Small intestine (tissue), 7 donors: ENCODE results near the gene PMFBP1. TPM values are rescaled to one million over a fixed set of nuclear protein-coding genes. Genes with fewer than 3 reads are reported as not detected.

Experiments
- DNase-seq, 2 donors: peaks; one replicate each; pipeline versions ENCODE4 v3.0.0 to v3.0.0-alpha.2; 2013
- FAIRE-seq: peaks from 2 replicates; lab custom pipeline; 2012; peaks lifted over from hg19 to GRCh38; lab: Jason Lieb, UNC
- H3K27ac ChIP-seq, 3 donors: one replicate each; pipeline ENCODE4 v1.5.1; 2013; ENCODE audit warnings: low read length in 2 of 3, mild to moderate bottlenecking in 2 of 3, control low read depth in 1 of 3, inconsistent platforms in 1 of 3, low read depth in 1 of 3, moderate library complexity in 1 of 3
- H3K27me3 ChIP-seq, 3 donors: one replicate each; pipeline ENCODE4 v1.6.1; 2013; ENCODE audit warnings: low read length in 3 of 3, inconsistent platforms in 1 of 3; ENCODE audit not compliant: control insufficient read depth in 3 of 3, insufficient read depth in 3 of 3
- H3K36me3 ChIP-seq, 3 donors: one replicate each; pipeline ENCODE4 v1.6.1; 2013; ENCODE audit warnings: low read length in 3 of 3, inconsistent platforms in 1 of 3, low read depth in 1 of 3, mild to moderate bottlenecking in 1 of 3, moderate library complexity in 1 of 3; ENCODE audit not compliant: control insufficient read depth in 3 of 3, insufficient read depth in 2 of 3
- H3K4me1 ChIP-seq, 3 donors: one replicate each; pipeline ENCODE4 v1.6.1; 2013; ENCODE audit warnings: low read length in 2 of 3, inconsistent platforms in 1 of 3, low read depth in 1 of 3, mild to moderate bottlenecking in 1 of 3, moderate library complexity in 1 of 3; ENCODE audit not compliant: control insufficient read depth in 3 of 3, insufficient read depth in 2 of 3
- H3K4me3 ChIP-seq, 3 donors: one replicate each; pipeline ENCODE4 v1.5.1; 2013; ENCODE audit warnings: low read length in 3 of 3, control low read depth in 1 of 3, inconsistent platforms in 1 of 3, low read depth in 1 of 3, mild to moderate bottlenecking in 1 of 3, moderate library complexity in 1 of 3
- H3K9me3 ChIP-seq, 2 donors: one replicate each; pipeline ENCODE4 v1.6.1; 2013; ENCODE audit warnings: low read depth in 1 of 2, low read length in 1 of 2; ENCODE audit not compliant: control insufficient read depth in 2 of 2, insufficient read depth in 1 of 2
- WGBS, 3 donors: extraction: QIAGEN DNeasy Blood & Tissue Kit; methylation state at CpG; one replicate each; pipeline ENCODE4 v1.1.7; 2013; 5-methylcytosine and 5-hydroxymethylcytosine counted together
- polyA plus RNA-seq, 4 donors: library from polyadenylated mRNA; stranded (reverse) in 3 of 4; unstranded in 1 of 4; fragments of 200-250 nt in 3 of 4; fragments of 120-200 nt in 1 of 4; gene quantifications; one replicate each; pipeline versions ENCODE4 v1.2.1 to v1.2.3, GENCODE V29; 2013
- donor health status: healthy with polysubstance abuse.
- donor health status: control.
- donor health status: control.
- donor health status: Bipolar disorder and iron deficiency.
- donor health status: healthy.

Gene PMFBP1
- polyA plus RNA-seq, 4 donors: 1.1 to 5.2 (median 2.3) TPM

- H3K4me3 ChIP-seq: no peak overlapping the region
- DNase-seq (no peak), FAIRE-seq (no peak)
- H3K27ac ChIP-seq: no peak overlapping the region
- 64 to 79% (median 76%) methylated on average over 2 of the region's 2 CpGs for WGBS, 3 donors
- H3K36me3 ChIP-seq: no peaks in the 10 kb centered on the region
- no peaks in the 10 kb centered on the region for H3K4me1 ChIP-seq
- no peaks in the 10 kb centered on the region for H3K9me3 ChIP-seq
- no peaks in the 10 kb centered on the region for H3K27me3 ChIP-seq
Observed at GRCh38 chr16:72159801-72160200, 12.2 kb downstream of the PMFBP1 start.

GRCh38 chr16:72159386-72159785 lies 12.6 kb downstream of the PMFBP1 start:
- 61 to 81% (median 77%) methylated on average over 2 of the region's 2 CpGs for WGBS, 3 donors

GRCh38 chr16:72149676-72150464 lies 22.1 kb downstream of the PMFBP1 start:
- no peak for FAIRE-seq

More at GRCh38 chr16:72159386-72159785, 12.6 kb downstream of the PMFBP1 start:
- Histone ChIP-seq H3K27ac (no peak overlapping the region), H3K36me3 (no peaks in the 10 kb centered on the region), H3K4me3 (no peak overlapping the region), H3K9me3 (no peaks in the 10 kb centered on the region), H3K4me1 (no peaks in the 10 kb centered on the region), H3K27me3 (no peaks in the 10 kb centered on the region)
- DNase-seq (no peak), FAIRE-seq (no peak)

GRCh38 chr16:72142476-72142875 lies 29.5 kb downstream of the PMFBP1 start:
- Histone ChIP-seq H3K4me3 (no peak overlapping the region), H3K9me3 (no peaks in the 10 kb centered on the region), H3K4me1 (no peaks in the 10 kb centered on the region), H3K27ac (no peak overlapping the region), H3K36me3 (no peaks in the 10 kb centered on the region), H3K27me3 (no peaks in the 10 kb centered on the region)
- DNase-seq: no peak
- WGBS, 3 donors: 70 to 92% (median 85%) methylated on average over 1 of the region's 1 CpG
- no peak for FAIRE-seq

More at GRCh38 chr16:72149676-72150464, 22.1 kb downstream of the PMFBP1 start:
- Histone ChIP-seq H3K4me1 (no peaks in the 10 kb centered on the region), H3K27me3 (no peaks in the 10 kb centered on the region), H3K36me3 (no peaks in the 10 kb centered on the region), H3K9me3 (peaks cover 0 to 1% of the 10 kb centered on the region in 2 donors), H3K27ac (no peak overlapping the region), H3K4me3 (no peak overlapping the region)
- 77 to 86% (median 81%) methylated on average over 8 of the region's 8 CpGs for WGBS, 3 donors
- no peak for DNase-seq

GRCh38 chr16:72139908-72140307 lies 32.0 kb downstream of the PMFBP1 start:
- H3K4me3 ChIP-seq: no peak overlapping the region
- H3K9me3 ChIP-seq: no peaks in the 10 kb centered on the region
- no peak for DNase-seq
- no peak overlapping the region for H3K27ac ChIP-seq
- H3K36me3 ChIP-seq: no peaks in the 10 kb centered on the region
- no peaks in the 10 kb centered on the region for H3K4me1 ChIP-seq
- H3K27me3 ChIP-seq: no peaks in the 10 kb centered on the region
- no peak for FAIRE-seq
- WGBS, 3 donors: 96 to 100% (median 100%) methylated on average over 2 of the region's 2 CpGs

- no peaks in the 10 kb centered on the region for H3K9me3 ChIP-seq
- no peaks in the 10 kb centered on the region for H3K27me3 ChIP-seq
- WGBS, 3 donors: 87 to 92% (median 88%) methylated on average over 4 of the region's 4 CpGs
- H3K4me1 ChIP-seq: no peaks in the 10 kb centered on the region
- H3K36me3 ChIP-seq: no peaks in the 10 kb centered on the region
- FAIRE-seq: no peak
- no peak overlapping the region for H3K27ac ChIP-seq
- DNase-seq: no peak
- no peak overlapping the region for H3K4me3 ChIP-seq
Observed at GRCh38 chr16:72138064-72138572, 33.8 kb downstream of the PMFBP1 start.

- FAIRE-seq (no peak), DNase-seq (no peak)
- Histone ChIP-seq H3K36me3 (peaks cover 0 to under 1% (median 0%) of the 10 kb centered on the region in 3 donors), H3K4me3 (no peak overlapping the region), H3K9me3 (no peaks in the 10 kb centered on the region), H3K27me3 (no peaks in the 10 kb centered on the region), H3K4me1 (no peaks in the 10 kb centered on the region), H3K27ac (no peak overlapping the region)
- WGBS, 3 donors: 85 to 92% (median 87%) methylated on average over 15 of the region's 15 CpGs
Observed at GRCh38 chr16:72137380-72138063, 34.4 kb downstream of the PMFBP1 start.

- H3K9me3 ChIP-seq: no peaks in the 10 kb centered on the region
- no peaks in the 10 kb centered on the region for H3K4me1 ChIP-seq
- no peaks in the 10 kb centered on the region for H3K27me3 ChIP-seq
- DNase-seq (no peak), FAIRE-seq (no peak)
- no peak overlapping the region for H3K4me3 ChIP-seq
- WGBS, 3 donors: 96 to 98% (median 97%) methylated on average over 2 of the region's 2 CpGs
- no peak overlapping the region for H3K27ac ChIP-seq
- H3K36me3 ChIP-seq: peaks cover 0 to 3% (median 0%) of the 10 kb centered on the region in 3 donors
Observed at GRCh38 chr16:72134507-72134906, 37.4 kb downstream of the PMFBP1 start.
